ENCODE results near the gene PPM1J. TPM values are rescaled to one million over a fixed set of nuclear protein-coding genes. Genes with fewer than 3 reads are reported as not detected.

The PPM1J gene
- total and polyA plus RNA-seq, 2 of the 13 experiments (the other 11 are each of a cell fraction or from before 2014, with no cell fraction given): 0.07 to 0.22 TPM

DNA sequence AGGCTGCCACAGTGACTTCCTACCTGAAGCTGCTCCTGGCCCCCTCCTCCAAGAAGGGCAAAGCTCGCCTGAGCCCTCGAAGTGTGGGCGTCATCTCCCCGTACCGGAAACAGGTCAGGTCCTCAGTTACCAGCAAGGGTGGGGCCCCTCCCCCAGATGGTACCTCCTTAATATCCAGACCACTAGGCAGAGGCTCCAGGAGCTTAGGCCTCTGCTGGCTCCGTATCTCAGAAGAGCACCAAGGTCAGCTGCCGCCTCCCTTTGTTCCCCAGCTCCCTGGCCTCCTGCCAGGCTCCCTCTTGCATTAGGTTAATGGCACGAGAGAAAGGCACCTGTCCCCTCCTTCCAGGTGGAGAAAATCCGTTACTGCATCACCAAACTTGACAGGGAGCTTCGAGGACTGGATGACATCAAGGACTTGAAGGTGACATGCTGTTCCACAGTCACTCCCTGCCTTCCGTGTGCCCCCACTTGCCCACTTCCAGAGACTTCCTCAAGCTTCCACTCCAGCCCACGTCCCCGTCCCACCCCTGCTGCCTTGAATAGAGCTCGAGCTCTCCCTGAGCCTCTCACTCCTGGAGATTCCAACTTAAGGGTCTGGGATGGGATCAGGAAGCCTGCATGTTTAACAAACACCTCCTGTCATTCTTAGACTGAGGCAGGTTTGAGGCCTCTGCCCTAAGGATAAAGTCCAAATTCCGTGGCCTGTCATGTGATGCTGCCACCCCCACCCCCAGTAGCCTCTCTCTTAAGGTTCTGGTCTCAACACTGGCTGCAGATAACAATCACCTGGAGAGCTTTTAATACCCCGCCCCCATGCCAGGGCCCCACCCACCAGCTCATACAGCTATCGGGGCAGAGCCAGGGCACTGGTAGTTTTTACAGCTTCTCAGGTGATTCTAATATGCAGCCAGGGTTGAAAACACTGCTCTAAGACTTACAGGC lies 16.5 kb downstream of the PPM1J start (continued):
- TF ChIP-seq ZMYM3 (CRISPR knock-in tag; IDR thresholded peaks at IDR 0.05) (no peak), ZNF343 (CRISPR knock-in tag; IDR thresholded peaks at IDR 0.05) (no peak), ZNF30 (CRISPR knock-in tag; IDR thresholded peaks at IDR 0.05) (no peak), POLR2A (IDR thresholded peaks at IDR 0.05; ENCODE audit: insufficient read depth in 1 of 2, low read depth in 2 of 2, low read length in 2 of 2) (no peak; a peak in 1 of 4 replicates), PITX1 (CRISPR knock-in tag; IDR thresholded peaks at IDR 0.05) (no peak), IRF2 (CRISPR knock-in tag; IDR thresholded peaks at IDR 0.05) (peak; percentile 41), TCF7L2 (IDR thresholded peaks at IDR 0.05; ENCODE audit: low read depth, low read length) (no peak), KAT7 (CRISPR knock-in tag; IDR thresholded peaks at IDR 0.05; ENCODE audit: borderline replicate concordance) (no peak), RXRB (CRISPR knock-in tag; IDR thresholded peaks at IDR 0.05; ENCODE audit: borderline replicate concordance) (peak; percentile 19; the same call in 1 of the 2 replicates), ZNF607 (CRISPR knock-in tag; IDR thresholded peaks at IDR 0.05; ENCODE audit: borderline replicate concordance) (no peak), TBL1XR1 (IDR thresholded peaks at IDR 0.05; ENCODE audit: borderline replicate concordance, low read length, partially characterized antibody) (no peak), NFIB (CRISPR knock-in tag; IDR thresholded peaks at IDR 0.05; ENCODE audit: borderline replicate concordance) (no peak), PCBP1 (IDR thresholded peaks at IDR 0.05; ENCODE audit: borderline replicate concordance, low read depth, low read length) (no peak), ZNF616 (CRISPR knock-in tag; IDR thresholded peaks at IDR 0.05; ENCODE audit: low read depth) (no peak), POGZ (CRISPR knock-in tag; IDR thresholded peaks at IDR 0.05) (no peak)
- TF ChIP-seq, protein P1, sequence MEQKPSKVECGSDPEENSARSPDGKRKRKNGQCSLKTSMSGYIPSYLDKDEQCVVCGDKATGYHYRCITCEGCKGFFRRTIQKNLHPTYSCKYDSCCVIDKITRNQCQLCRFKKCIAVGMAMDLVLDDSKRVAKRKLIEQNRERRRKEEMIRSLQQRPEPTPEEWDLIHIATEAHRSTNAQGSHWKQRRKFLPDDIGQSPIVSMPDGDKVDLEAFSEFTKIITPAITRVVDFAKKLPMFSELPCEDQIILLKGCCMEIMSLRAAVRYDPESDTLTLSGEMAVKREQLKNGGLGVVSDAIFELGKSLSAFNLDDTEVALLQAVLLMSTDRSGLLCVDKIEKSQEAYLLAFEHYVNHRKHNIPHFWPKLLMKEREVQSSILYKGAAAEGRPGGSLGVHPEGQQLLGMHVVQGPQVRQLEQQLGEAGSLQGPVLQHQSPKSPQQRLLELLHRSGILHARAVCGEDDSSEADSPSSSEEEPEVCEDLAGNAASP (CRISPR knock-in tag; IDR thresholded peaks at IDR 0.05; ENCODE audit: borderline replicate concordance): peak; percentile 18; the same call in 1 of the 2 replicates
- TF ChIP-seq, protein P2, sequence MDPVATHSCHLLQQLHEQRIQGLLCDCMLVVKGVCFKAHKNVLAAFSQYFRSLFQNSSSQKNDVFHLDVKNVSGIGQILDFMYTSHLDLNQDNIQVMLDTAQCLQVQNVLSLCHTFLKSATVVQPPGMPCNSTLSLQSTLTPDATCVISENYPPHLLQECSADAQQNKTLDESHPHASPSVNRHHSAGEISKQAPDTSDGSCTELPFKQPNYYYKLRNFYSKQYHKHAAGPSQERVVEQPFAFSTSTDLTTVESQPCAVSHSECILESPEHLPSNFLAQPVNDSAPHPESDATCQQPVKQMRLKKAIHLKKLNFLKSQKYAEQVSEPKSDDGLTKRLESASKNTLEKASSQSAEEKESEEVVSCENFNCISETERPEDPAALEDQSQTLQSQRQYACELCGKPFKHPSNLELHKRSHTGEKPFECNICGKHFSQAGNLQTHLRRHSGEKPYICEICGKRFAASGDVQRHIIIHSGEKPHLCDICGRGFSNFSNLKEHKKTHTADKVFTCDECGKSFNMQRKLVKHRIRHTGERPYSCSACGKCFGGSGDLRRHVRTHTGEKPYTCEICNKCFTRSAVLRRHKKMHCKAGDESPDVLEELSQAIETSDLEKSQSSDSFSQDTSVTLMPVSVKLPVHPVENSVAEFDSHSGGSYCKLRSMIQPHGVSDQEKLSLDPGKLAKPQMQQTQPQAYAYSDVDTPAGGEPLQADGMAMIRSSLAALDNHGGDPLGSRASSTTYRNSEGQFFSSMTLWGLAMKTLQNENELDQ (CRISPR knock-in tag; IDR thresholded peaks at IDR 0.05; ENCODE audit: borderline replicate concordance): no peak
- TF ChIP-seq, protein P3, sequence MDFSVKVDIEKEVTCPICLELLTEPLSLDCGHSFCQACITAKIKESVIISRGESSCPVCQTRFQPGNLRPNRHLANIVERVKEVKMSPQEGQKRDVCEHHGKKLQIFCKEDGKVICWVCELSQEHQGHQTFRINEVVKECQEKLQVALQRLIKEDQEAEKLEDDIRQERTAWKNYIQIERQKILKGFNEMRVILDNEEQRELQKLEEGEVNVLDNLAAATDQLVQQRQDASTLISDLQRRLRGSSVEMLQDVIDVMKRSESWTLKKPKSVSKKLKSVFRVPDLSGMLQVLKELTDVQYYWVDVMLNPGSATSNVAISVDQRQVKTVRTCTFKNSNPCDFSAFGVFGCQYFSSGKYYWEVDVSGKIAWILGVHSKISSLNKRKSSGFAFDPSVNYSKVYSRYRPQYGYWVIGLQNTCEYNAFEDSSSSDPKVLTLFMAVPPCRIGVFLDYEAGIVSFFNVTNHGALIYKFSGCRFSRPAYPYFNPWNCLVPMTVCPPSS (IDR thresholded peaks at IDR 0.05): no peak
- TF ChIP-seq, protein P4, sequence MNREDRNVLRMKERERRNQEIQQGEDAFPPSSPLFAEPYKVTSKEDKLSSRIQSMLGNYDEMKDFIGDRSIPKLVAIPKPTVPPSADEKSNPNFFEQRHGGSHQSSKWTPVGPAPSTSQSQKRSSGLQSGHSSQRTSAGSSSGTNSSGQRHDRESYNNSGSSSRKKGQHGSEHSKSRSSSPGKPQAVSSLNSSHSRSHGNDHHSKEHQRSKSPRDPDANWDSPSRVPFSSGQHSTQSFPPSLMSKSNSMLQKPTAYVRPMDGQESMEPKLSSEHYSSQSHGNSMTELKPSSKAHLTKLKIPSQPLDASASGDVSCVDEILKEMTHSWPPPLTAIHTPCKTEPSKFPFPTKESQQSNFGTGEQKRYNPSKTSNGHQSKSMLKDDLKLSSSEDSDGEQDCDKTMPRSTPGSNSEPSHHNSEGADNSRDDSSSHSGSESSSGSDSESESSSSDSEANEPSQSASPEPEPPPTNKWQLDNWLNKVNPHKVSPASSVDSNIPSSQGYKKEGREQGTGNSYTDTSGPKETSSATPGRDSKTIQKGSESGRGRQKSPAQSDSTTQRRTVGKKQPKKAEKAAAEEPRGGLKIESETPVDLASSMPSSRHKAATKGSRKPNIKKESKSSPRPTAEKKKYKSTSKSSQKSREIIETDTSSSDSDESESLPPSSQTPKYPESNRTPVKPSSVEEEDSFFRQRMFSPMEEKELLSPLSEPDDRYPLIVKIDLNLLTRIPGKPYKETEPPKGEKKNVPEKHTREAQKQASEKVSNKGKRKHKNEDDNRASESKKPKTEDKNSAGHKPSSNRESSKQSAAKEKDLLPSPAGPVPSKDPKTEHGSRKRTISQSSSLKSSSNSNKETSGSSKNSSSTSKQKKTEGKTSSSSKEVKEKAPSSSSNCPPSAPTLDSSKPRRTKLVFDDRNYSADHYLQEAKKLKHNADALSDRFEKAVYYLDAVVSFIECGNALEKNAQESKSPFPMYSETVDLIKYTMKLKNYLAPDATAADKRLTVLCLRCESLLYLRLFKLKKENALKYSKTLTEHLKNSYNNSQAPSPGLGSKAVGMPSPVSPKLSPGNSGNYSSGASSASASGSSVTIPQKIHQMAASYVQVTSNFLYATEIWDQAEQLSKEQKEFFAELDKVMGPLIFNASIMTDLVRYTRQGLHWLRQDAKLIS (CRISPR knock-in tag; IDR thresholded peaks at IDR 0.05): no peak

Measured in HepG2 (cell line).